ENCODE data around the gene SNAI1.
"Not testable (repeated sequence)": the region's sequence is repeated elsewhere in the genome, so short reads cannot be mapped to it uniquely, and the experiment has no call there.

Gene SNAI1

GRCh38 chr20:49961413-49961812 lies 21.4 kb upstream of the SNAI1 start:
- no peak for DNase-seq (ENCODE audit: low read depth in 3 of 3, low spot score in 1 of 3)

GRCh38 chr20:49964964-49965780 lies 17.6 kb upstream of the SNAI1 start:
- DNase-seq (ENCODE audit: low read depth in 3 of 3, low spot score in 1 of 3): no peak

DNA sequence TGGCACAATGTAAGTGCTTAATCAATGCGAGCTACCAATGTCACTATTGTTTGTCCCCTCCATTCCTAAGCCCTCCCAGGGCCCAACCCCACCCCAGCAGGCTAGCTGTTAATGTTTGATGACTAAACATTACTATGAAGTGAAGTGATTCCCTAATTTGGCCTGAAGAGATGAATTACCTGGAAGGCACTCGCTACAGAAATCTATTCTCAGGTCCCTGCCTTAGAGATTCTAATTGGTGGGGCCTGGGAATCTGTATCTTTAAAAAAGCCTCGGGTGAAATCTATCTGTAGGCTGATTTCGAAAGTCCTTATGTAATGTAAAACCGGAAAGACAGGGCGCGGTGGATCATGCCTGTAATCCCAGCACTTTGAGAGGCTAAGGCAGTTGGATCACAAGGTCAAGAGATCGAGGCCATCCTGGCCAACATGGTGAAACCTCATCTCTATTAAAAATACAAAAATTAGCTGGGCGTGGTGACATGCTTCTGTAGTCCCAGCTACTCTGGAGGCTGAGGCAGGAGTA lies 16.9 kb upstream of the SNAI1 start:
- no peak for DNase-seq (ENCODE audit: low read depth in 3 of 3, low spot score in 1 of 3)

DNA sequence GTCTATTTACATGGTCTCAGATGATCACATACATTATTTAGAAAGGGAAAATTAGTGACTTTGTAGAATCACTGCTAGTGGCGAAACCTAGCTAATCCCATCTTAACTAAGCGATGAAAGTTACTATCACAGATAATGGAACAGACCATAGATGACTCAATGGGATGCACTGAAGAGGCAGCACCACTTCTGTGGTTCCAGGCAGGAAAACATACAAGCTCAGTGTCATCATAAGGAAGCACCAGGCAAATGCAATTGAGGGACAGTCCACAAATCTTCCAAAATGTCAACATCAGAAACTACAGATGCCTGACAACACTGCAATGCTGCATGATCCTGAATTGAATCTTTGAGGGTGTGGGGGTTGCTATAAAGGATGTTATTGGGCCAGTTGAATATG lies 15.9 kb upstream of the SNAI1 start:
- no peak for DNase-seq (ENCODE audit: low read depth in 3 of 3, low spot score in 1 of 3)

DNA sequence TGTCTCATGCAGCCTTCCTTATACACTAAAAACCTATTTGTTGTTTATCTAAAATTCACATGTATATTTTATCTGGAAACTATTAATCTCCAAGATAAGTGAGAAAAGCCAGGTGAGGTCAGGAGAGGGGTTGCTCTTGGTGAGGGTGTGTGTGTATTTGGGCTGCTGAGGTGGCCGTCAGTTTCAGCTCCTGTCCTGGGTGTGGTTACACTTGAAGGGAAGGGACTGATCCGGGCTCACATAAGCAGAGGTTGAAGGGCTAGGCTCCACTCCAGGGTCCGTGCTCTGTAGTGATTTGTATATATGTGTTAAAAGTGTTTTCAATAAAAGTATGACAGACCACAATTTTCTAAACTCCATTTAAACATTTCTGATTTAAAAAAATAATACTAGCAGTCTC lies 13.5 kb upstream of the SNAI1 start:
- no peak for DNase-seq (ENCODE audit: low read depth in 3 of 3, low spot score in 1 of 3)

DNA sequence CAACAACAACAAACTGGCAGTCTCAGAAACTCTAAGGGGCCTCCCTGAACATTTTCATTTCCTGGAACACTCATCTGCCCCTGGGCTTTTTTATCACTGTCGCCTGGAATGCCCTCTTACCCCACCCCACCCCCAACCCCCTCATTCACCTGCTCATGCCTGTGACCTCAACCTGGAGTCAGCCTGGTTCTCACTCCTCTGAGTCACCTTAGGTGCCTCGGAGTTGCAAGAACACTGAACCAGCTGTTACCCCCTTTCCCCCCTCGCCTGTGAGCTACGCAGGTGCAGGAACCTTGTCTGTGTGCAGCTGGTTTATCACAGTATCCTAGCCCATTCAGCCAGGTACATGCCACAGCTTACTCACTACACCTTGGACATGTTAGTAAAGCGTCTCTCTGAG lies 12.8 kb upstream of the SNAI1 start:
- DNase-seq (ENCODE audit: low read depth in 3 of 3, low spot score in 1 of 3): no peak

DNA sequence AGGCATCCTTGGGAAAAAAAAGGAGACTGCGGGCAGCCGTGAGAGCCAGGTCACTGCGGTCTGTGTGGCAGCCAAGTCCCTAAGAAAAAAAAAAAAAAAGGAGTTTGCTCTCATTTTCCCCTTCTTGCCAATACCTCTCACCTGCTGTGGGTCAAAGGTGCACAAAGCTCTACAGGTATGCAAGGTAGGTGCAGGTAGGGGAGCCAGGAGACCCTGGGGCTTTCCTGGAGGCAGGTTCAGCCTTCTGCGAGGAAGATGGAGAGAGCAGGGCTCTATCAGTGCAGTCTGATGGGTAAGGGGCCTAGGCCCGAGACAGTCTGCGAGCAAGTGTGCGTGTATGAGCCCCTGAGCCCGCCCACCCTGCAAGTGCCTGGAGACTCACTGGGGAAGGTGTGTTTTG lies 12.3 kb upstream of the SNAI1 start:
- no peak for DNase-seq (ENCODE audit: low read depth in 3 of 3, low spot score in 1 of 3)

DNA sequence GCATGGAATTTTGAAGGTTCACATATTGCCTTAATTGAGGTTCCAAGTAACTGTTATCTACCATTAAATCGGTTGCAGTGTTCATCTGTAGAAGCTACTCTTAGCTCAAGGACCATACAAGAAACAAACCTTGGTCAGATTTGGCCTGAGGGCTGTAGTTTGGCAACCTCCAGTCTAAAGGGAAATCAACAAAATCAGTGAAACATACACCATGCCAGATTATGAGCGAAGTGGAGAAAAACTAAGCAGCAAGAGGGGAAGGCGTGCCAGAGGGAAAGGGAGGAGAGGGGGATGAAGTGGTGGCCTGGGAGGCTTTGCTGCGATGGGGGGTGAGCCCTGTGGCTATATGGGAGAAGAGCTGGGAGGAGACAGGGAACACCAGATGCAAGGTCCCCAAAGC lies 8.8 kb upstream of the SNAI1 start:
- no peak for DNase-seq (ENCODE audit: low read depth in 3 of 3, low spot score in 1 of 3)

DNA sequence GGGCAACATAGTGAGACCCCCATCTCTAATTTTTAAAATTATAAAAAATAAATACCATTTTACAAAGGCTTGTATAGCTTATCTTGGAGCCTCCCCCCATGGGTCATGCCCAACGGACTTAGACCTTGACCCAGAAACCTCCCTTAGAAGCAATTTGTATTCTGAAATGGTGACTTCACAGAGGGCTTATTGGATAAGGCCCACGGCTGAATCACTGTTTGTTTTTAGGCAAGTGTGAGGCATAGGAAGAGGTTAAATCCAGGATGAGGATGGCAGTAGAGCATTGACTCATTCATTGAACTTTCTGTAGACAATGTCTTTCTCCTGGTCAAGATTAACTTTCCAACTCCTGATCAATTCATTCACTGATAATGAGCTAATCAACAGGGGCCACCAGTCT lies 6.2 kb upstream of the SNAI1 start:
- DNase-seq (ENCODE audit: low read depth in 3 of 3, low spot score in 1 of 3): no peak

GRCh38 chr20:49977740-49978139 lies 5.0 kb upstream of the SNAI1 start:
- not testable (repeated sequence) for DNase-seq (ENCODE audit: low read depth in 3 of 3, low spot score in 1 of 3)

GRCh38 chr20:49978685-49979029 lies 4.1 kb upstream of the SNAI1 start:
- DNase-seq (ENCODE audit: low read depth in 3 of 3, low spot score in 1 of 3): no peak

DNA sequence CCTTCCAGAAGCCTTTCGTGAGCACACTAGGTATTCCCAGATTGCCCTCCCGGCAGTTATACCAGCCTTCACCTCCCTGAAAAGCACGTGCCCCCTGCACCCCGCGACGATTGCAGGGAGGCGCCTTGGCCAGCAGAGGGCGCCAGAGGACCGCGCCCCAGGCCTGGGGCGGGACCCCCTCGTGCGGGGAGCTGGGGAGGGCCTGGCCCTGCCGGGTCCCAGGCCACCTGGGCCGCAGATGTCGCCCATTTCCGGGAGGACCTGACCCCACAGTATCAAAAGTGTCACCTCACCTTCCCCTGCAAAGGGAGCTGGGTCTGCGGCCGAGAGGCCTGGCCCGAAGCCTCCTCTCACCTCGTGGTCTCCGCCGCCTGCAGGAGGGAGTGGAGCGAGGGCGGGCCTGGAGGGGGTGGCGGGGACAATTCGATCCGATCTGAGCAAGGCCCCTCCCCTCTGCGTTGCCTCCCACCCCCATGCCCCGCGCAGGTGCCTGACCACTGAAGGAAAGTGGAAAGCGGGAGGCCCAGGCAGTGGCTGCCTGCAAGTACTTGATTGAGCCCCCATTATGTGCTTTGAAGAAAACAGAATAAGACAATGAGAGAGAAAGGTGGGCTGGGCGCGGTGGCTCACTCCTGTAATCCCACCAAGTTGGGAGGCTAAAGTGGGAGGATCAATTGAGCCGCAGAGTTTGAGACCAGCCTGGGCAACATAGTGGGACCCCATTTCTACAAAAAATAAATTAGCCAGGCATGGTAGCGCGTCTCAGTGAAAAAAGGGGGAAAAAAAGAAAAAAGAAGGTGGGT lies 3.5 kb upstream of the SNAI1 start:
- peak in 2 of 3 donors; percentile 42 to 68 for DNase-seq (ENCODE audit: low read depth in 3 of 3, low spot score in 1 of 3)

GRCh38 chr20:49980140-49981008 lies 2.4 kb upstream of the SNAI1 start:
- no peak for DNase-seq (ENCODE audit: low read depth in 3 of 3, low spot score in 1 of 3)

DNA sequence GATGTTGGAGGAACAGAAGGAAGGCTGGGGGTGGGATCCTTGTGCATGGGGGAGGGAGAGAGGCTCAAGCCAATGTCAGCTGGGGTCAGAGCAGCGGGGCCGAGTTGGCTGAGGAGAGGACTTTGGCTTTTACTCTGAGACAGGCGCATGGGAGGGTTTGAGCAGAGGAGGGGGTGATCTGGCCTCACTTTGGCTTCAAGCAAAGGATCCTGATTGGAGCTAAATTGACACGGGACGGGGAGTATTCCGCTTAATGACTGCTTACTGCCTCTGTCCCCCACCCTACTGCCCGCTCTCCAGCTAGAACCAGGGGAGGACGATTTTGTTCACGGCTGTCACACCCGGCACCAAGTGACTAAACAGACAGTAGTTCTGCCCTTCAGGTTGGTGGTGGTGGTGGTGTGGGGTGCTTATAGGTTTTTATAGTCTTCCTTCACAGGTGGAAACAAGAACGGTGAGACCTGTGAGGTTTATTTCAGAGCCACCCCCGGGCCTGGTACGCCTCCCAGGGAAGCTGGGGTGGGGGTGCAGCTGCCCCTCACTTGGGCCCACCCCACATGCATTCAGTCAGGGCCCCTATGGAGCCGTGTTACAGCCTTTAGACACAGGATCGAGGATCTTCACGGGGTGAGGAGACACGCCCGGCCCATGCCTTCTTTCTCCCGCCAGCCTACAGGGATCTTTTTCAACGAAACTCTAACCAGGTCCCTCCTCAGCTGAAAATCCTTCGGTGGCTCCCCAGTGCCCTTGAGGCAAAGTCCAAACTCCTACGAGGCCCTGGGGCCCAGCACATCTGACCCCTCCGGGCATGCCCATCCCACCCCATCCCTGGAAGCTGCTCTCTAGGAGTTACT lies 1.3 kb upstream of the SNAI1 start:
- DNase-seq (ENCODE audit: low read depth in 3 of 3, low spot score in 1 of 3): no peak

GRCh38 chr20:49982072-49982345 lies 771 bp upstream of the SNAI1 start:
- DNase-seq (ENCODE audit: low read depth in 3 of 3, low spot score in 1 of 3): no peak

GRCh38 chr20:49983123-49983847 lies 505 bp downstream of the SNAI1 start:
- DNase-seq (ENCODE audit: low read depth in 3 of 3, low spot score in 1 of 3): no peak

GRCh38 chr20:49983848-49984408 lies 1.1 kb downstream of the SNAI1 start:
- DNase-seq (ENCODE audit: low read depth in 3 of 3, low spot score in 1 of 3): no peak

DNA sequence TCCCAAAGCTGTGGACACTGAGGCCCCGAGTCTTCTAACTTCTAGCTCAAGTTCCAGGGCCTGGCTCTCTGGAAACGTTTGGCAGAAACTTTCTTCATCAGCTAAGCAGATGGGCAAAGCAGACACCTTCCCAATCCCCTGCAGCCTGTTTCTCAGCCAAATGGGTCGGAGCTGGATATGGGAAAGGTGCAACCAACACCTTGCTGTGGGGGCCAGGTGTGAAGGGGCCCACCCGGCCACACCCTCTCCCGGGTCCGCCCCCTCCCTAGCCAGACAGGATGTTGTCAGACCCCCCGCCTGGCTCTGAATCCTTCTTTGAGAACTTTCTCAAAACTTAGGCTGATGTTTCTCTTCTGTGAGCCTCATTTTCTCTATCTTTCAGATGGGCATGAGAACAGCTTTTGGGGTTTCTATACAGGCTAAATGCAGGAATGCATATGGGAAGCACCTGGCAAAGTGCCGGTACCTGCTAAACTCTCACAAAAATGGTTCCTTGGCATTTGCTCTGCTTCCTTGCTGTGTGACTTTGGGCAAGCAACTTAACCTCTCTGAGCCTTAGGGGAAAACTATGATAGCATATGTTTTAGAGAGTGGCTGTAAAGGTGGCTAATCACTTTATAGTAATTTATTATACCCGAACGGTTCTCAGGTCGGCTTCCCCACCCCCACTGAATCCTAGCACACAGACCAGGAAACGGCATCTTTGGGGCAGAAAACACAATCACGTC lies 1.8 kb downstream of the SNAI1 start:
- no peak for DNase-seq (ENCODE audit: low read depth in 3 of 3, low spot score in 1 of 3)

GRCh38 chr20:49985157-49985556 lies 2.4 kb downstream of the SNAI1 start:
- DNase-seq (ENCODE audit: low read depth in 3 of 3, low spot score in 1 of 3): no peak
